Measurements from ENCODE around the gene CELSR3.
A peak's percentile ranks its signal among the peaks of the same experiment; 100 is the strongest.

CELSR3 gene

DNA sequence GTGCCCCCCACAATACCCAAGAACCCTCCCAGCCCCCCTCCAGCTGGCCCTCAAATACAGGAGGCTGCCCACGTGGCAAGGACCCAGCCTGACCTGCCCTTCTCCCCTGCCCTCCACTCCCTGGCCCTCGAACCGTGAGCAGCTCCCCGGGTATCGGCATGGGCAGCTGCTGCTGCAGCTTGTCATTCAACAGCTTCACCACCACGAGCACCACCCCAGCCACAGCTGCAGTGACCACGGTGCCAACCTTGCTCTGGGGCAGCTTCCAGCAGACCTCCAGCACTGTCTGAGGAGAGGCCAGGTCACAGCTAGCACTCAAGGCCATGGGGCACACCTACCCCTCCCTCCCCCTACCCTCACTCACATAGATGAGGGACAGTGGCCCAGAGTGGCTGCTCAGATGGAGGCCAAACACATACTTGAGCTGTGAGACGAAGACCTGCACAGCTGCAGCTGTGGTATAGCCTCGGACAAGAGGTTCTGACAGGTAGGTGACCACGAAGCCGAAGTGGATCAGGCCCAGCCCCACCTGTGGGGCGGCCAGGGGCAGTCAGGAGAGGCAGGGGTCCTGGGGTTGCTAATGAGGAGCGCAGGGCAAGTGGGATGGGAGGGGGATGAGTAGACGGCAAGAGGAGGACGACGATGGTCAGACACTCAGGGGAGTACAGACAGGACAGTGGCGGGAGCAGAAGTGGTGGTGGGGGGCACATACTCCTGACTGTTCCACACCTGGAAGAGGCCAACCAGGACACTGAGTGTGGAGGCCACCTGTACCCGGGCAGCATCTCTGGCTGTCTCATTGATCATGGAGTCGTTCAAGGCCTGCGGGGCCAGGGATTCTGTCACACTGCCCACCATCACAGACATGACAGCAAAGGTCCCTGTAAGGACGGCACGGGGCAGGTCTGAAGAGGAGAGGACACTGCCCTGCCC, 30.9 kb downstream of the CELSR3 start:
- DNase-seq: no peak

DNA sequence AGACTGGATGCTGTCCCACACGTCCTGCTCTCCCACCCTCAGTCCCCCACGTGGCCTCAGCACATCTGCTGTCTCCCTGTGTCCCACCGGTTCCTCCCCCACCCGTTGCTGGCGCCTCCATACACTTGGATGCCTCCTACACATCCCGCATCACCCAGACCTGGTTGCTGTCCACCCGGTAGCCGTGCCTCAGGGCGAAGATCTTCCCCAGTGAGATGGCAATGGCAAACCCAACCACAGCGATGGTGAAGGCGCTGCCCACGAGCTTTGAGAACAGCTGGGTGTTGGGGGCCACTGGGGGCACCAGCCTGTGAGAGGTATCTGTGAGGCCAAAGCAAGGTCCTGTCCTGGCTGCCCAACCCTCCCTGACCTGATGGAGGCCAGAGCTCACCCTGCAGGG, 31.9 kb downstream of the CELSR3 start:
- no peak for DNase-seq

DNA sequence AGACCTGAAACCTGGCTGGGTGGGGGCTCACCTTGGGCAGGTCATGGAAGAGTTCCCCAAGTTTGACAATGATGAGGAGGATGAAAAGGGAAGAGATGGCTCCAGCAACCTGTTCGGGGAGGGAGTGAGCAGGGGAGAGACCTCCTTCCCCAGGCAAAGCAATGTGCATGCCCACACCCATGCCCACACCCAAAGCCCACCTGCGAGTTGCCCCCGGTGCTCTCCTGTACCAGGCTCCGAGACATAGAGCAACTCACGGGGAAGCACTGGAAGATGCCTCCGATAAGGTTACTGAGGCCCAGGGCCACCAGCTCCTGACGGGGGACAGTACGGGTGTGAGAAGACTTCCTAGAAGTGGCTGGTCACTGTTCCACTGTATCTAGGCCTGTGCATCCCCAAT, 32.3 kb downstream of the CELSR3 start:
- no peak for DNase-seq

DNA sequence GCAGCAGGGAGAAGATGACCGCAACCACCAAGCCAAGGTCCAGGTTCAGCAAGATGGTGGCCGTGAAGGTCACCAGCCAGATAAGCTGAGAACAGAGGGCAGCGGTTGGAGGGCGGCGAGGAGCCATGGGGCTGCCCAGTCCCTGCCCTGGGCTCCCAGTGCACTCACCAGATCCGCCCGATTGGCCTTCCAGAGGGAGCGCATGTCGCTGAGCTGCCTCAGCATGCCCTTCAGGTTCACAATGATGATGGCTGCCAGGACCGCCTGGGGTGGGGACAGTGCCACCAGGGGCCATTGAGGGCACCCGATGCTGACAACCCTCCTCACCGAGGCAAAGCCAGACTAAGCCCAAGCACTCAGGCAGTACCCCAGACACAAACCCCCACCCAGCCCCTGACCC, 32.8 kb downstream of the CELSR3 start:
- no peak for DNase-seq

DNA sequence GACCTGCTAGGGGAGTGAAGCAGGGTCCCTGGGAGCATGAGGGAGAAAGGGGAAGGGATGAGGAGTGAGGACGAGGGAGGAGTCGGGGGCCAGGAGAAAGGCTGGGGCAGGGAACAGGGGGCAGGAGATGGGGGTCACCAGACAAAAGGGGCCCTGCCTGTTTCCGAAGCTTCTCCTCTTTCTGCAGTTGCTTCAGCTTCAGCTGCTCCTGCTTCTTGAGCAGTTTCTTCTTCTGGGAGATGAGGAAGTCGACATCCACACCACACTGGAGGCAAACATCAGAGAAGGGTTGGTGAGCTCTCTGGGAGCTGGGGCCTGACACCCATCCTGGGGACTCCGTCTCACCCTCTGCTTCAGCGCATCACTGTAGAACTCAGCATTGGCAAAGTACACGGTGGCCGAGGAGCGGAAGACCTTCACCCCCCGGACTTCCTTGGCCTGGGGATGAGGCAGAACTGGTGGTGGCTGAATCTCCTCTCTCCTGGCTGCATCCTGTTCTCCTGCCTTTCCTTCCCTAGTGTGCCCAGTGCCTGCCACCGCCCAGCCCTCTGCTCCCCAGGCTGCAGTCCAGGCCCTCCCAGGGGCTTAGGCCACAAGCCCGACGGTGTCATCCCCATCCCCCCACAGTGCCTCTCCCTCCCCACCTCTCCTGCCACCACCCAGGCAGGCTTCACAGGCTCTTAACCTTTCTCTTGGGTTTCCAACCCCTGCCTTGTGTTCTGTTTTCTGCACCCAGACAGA, 34.2 kb downstream of the CELSR3 start:
- no peak for DNase-seq

DNA sequence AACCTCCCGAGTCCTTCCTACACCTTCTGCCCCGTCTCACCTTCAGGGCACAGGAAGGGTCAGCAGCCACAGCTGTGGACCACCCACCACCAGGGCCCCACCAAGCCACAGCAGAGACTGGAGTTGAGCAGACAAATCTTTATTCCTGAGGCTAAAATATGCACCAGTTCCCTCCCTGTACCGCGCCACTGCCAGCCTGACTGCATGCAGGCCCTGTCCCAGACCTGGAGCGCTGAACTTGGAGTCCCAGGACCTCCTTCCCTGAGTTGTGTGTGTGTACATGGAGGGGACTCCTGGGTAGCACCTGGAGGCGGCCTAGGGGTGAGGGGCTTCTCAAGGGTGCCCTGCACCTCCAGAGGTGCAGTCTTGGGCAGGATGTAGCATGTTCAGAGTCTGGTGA, 37.1 kb downstream of the CELSR3 start:
- DNase-seq: no peak

DNA sequence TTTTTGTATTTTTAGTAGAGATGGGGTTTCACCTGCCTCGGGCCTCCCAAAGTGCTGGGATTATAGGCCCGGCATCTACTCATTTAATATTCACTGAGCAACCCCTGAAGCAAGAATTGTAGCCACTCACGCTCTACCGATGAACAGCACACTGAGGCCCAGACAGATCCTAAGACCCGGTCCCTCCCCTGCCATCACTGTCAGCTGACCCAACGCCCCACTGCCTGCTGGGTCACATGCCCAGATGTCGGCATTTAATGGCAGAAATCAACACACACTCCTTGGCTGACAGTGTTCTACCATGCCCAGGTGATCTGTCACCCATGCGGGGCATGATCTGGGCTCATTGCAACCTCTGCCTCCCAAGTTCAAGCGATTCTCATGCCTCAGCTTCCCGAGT, 37.9 kb downstream of the CELSR3 start:
- no peak for DNase-seq

DNA sequence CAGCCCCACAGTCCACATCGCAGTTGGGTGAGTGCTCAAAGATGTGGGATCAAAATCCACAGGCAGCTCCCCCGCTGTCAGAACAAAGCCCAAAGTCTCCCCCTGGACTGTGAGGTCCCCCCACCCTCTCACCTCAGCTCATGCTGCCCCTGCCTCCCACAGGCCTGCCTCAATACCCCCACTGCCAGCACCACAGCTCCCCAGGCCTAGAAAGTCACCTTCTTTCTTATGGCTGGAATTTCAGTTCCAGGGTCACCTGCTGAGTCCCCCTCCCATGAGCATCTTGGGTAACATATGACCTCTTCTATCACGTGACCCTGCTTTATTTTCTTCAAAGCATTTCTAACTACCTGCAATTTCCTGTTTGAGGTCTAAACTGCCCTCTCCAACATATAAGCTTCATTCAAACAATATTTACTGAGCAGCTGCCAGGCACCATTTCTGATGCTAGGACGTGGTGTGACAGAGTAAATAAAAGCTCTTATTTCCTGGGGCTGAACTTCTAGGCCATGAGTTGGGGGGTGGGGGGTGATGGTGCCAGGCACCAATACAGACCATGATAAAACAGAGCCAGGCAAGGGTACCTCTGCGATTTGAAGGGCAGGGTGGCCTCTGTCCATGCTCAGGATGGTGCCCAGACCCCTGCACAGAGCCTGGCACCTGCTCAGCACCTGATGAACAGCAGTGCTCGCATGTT, 38.7 kb downstream of the CELSR3 start:
- DNase-seq: no peak

DNA sequence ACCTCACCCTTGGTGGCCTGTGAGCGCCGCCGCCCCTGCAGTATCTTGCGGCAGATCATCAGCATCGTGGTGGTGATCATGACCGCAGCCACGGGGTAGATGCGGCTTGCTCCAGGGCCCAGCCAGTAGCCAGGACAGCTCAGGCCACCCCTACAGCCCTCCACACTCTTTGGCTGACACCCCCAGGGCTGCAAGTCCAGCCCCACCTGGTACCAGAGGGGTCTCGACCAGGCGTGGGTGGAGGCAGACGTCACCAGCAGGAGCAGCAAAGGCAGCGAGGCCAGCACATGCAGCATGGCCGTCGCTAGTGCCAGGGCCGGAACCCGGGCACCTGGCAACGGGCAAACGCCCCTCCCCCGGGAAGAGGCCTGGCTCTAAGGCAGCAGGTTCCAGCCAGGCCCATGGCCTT, 41.2 kb downstream of the CELSR3 start, which contains the start of gene TMEM89:
TSS of gene TMEM89 (minus strand) at position 309 of the 409 bp plus-strand sequence. CDS start at position 296, 13 bp downstream.
- DNase-seq: no peak

DNA sequence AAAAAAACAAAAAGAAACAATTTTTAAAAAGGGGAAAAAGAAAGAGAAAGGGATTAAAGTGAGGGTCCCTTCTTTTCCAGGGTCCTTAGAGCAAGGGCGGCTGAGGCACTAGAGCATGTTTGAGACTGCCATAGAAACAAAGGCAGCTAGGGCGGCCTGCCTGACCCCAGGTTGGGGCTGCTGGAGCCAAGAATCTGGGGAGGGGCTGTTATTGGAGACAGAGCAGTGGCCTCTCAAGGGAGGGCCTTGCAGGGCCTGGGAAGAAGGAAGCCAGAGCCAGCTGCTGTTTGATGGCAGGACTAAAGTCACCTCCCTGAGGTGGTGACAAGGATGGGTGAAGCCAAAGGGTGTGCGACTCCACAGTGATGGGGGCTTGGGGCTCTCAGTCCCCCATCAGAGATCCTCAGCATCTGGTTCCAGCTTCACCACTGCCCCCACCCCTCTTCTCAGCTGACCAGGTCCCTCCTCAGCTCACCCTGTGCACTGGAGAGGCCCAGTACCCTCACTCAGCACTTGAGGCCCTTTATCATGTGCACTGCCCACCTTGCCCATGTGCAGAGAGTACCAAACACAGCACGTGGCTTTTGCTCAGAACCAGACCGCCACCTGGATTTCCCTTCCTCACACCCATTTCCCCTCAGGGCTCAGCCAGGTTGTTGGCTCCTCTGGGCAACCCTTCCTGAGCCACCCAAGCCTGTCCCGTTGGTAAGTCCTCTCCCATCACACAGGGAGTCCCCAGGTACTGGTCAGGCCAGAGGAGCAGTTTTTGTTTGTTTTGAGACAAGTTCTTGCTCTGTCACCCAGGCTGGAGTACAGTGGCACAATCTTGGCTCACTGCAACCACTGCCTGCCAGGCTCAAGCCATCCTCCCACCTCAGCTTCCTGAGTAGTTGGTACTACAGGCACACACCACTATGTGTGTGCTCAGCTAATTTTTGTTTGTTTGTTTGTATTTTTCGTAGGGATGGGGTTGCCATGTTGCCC, 42.9 kb downstream of the CELSR3 start:
- DNase-seq: no peak

DNA sequence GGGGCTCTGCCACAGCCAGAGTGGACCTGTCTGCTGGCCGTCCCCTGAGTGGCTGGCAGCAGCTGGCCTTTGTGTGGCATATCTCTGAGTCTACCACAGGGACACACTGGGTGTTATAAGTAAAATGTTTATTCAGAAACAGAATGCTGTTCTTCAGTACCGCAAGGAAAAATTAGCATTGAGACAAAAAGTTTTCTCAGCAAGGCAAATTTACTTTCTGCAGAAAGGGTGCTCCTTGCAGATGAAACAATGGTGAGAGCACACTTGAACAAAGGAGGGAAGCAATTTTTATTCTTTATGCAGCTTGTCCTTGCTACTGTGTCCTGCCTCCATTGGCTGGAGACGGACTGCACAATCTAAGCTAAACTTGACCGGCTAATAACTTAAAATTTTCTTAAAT, 45.1 kb downstream of the CELSR3 start:
- no peak for DNase-seq

DNA sequence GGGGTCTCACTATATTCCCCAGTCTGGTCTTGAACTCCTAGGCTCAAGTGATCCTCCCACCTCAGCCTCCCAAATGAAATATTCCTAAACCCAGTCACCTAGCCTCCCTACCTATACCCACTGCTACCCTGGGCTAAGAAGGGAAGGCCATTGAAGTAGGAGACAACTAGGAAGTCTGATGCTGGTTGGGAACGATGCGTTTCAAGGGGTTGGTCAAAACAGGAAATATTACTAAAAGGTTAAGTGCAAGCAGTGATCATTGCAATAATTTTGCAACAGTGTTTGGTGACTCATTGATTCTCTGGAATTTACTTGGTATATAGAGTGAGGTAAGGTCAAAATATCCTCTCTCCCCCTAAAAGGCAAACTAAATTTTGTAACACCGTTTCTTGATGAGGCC, 48.6 kb downstream of the CELSR3 start:
- peak; percentile 94 to 99 for DNase-seq

DNA sequence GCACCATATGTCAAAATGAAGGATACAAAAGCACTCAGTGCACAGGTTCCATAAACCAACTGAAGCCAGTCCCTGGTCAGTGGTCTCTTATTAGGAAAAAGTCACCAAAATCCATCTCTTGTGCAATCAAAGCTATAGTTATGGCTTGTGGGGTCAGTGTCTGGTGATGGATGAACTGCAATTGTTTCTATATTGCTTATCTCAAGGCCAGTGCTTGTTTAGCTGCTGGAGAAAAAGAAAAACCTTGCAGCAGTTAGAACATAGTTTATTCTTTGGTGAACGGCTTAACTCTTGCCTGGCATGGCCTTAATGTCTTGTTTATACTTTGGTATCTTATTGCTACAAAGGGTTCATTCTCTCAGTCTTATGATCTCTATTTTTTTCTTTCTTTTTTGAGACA, 50.4 kb downstream of the CELSR3 start:
- no peak for DNase-seq

DNA sequence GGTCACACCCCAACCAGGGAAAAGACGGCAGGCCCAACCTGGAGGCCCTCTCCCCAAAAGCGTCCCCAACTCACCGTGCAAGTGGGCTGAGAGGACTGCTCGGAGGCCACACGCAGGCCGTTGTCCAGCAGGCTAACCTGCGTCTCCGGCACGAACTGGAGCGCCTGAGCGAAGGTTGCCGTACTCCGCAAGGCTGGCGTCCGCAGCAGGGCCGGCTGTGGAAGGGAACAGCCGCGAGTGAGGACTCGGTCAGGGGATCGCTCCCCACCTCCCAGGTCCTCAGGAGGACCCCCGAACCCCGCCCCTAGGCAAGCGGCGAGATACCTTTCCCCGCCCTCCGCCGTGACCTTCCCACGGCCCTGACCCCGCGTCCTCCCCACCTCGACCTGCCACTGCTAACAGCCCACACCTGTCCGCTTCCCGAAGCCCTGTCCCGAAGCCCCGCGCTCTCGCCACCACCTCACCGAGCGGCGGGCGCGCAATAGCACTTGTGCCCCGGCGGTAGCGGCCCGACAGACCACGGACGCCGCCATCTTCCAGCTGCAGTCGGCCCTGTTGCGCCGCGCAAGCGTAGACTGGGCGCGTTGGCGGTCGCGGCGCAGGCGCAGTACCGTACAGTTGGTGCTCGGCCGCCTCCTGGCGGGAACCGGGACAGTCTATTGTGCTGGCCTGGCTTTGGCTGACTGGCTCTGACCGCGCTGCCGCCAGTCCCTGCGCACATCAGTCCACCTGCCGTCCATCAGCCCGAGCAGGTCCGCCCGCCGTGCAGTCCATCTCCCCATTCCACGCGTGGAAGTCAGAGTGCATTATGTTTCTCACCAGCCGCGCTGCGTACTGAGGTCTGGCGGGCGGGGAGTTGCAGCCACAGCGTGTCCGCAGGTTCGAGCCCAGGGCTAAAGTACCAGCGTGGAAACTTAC, 53.3 kb downstream of the CELSR3 start, which contains the start of gene UQCRC1:
TSS of gene UQCRC1 (minus strand) at position 559 of the 918 bp plus-strand sequence. CDS start at position 533, 26 bp downstream.
- peak; percentile 89 to 93 for DNase-seq

DNA sequence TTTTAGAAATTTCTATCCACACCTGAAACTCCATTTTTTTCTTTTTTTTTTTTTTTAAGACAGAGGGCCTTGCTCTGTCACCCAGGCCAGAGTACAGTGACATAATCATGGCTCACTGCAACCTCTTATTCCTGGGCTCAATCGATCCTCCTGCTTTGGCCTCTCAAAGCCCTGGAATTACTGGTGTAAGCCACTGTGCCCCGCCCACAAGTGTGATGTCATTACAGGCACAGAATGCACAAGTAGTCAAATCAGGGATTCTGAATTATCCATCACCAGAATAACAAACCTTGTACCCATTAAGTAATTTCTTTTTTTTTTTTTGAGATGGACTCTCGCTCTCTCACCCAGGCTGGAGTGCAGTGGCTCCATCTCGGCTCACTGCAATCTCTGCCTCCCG, 55.2 kb downstream of the CELSR3 start:
- DNase-seq: peak; percentile 25 to 34

DNA sequence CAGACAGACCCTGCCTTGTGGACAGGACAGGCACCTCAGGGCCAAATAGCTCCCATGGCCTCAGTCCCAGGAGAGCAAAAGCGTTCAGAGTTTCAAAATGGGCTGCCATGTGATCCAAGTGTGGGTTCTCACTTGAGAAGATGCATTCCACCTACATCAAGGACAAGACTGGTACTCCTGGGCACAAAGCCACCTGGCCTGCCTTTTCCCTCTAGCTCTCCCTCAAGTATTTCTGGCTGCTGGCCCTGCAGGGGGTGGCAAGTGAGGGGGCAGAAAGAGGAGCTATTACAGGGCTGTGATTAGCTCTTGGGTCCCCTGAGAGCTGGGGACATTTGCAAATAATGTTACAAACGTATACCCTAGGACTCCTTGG, 61.1 kb downstream of the CELSR3 start:
- DNase-seq: no peak

DNA sequence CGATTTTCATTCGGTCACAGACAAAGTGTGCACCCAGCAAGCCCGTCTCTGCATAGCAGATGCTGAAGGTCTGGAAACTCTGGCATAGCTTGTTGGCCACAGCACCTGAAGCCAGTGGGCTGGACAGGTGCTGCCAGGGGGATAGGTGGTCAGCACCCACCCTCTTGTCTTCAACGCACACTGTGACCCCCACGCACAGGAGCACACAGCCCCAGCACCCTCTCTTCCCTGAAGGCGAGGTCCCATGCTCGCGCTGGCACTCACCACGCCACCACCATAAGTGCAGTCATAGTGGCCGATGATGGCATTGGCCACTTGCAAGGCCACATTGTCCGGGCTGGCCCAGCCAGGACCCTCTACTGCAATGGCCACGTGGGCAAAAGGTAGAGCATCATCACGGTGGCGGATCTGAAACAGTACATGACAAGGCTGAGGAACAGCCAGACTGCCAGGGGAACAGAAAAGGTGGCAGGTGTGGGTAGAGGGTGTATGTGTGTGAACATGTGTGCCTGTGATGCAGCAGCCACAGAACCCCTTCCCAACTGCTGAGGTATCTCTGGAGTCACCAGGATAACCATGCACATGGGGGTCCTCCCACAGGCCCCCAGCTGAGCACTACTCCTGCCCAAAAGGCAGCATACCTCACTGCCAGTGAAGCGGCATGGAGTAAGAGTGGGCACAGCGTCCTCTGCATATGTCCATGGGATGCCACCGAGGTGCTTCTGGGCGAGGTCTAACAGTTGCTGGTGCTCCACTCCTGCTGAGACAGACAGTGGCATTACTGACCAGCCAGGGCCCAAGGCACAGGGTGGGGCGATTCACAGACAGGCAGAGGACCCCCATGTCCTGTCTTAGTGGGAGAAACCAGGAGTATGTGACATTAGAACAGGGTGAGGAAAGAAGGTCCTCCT, 61.7 kb downstream of the CELSR3 start:
- no peak for DNase-seq

DNA sequence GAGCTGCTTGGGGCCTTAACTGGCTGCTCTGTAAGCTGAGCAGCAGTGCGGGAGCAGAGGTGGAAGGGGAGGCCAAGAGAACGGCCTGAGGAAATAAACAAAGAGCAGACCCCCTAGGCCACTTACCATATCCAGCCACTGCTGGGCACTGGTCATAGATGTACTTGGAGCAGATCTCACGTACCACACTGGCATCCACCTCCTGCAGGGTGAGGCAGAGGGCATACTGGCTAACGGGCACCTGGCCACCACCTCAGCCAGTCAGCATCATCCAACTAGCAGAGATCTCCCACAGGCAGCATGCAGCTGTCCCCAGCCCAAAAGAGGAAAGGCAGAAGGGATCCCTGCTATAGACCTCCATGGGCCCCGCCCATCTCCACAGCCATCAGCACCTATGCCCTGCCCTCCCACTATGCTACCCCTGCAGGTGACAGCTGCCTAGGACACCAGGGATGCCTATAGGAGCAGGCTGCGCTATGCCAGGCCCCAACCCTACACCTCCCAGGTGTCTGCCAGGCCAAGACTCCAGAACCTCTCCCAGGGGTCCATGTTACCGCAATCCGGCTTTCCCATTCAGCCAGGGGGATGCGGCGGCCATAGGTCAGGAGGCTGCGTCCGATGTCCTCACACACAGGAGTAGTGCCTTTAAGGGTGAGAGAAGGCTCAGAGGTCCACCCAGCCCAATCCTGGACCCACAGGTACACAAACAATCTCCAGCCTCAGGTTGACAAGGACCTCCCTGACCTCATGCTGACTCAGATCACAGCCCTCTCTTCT, 63.0 kb downstream of the CELSR3 start:
- DNase-seq: no peak

DNA sequence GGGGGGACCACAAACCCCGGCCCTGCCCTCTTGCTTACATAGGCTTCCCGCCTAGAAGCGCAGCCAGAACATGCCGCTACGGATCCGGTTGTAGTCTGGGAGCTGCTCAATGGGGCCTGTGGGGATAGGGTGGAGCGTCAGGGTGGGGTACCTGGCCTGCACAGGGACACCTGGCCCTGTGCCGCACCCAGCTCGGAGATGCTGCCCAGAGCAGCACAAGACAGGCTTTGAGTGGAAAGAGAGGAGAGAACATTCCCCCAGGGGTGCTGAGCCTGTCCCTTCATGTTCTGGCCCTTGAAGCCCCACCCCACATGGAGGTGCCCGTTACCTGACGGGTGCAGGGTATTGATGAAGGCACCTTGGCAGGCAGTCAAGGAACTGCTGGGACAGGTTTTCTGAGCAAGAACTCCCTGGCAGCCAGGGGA, 63.6 kb downstream of the CELSR3 start:
- DNase-seq: no peak

All from inflammatory macrophage treated with lipopolysaccharide for 1 hour (primary cell).